ENCODE results near the gene CYTH1.

DNA sequence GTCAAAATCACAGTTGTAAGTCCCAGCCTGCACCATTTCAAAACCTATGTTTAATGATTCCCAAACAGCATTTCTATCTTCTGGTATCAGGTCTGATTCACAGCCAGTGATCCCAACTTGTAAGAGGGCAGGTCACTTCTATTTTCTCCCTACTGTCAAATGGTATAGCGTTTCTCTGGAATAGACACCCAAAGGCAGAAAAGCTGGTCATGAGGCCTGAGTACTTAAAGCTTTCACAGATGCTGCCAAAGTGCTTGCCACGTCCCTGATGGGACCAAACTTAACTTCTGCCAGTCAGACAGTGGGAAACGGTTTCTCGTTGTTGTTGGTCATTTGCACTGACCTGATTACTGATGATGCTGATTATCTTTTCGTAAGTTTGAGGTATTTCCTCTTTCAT is 43.4 kb downstream of the CYTH1 start:
- no peak for TF ChIP-seq OSR1 (CRISPR knock-in tag; IDR thresholded peaks at IDR 0.05)
- TF ChIP-seq, protein P1, sequence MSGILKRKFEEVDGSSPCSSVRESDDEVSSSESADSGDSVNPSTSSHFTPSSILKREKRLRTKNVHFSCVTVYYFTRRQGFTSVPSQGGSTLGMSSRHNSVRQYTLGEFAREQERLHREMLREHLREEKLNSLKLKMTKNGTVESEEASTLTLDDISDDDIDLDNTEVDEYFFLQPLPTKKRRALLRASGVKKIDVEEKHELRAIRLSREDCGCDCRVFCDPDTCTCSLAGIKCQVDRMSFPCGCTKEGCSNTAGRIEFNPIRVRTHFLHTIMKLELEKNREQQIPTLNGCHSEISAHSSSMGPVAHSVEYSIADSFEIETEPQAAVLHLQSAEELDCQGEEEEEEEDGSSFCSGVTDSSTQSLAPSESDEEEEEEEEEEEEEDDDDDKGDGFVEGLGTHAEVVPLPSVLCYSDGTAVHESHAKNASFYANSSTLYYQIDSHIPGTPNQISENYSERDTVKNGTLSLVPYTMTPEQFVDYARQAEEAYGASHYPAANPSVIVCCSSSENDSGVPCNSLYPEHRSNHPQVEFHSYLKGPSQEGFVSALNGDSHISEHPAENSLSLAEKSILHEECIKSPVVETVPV (CRISPR knock-in tag; IDR thresholded peaks at IDR 0.05): no peak
- TF ChIP-seq SNAI2 (CRISPR knock-in tag; IDR thresholded peaks at IDR 0.05): no peak
- no peak for TF ChIP-seq RARB (CRISPR knock-in tag; IDR thresholded peaks at IDR 0.05)
- no peak for TF ChIP-seq ZNF565 (CRISPR knock-in tag; conservative IDR thresholded peaks at IDR 0.05; ENCODE audit: low read depth)
- no peak for TF ChIP-seq ARNTL (CRISPR knock-in tag; IDR thresholded peaks at IDR 0.05; ENCODE audit: borderline replicate concordance, low read depth)
- no peak for TF ChIP-seq GLIS3 (CRISPR knock-in tag; IDR thresholded peaks at IDR 0.05)
- no peak for TF ChIP-seq ZNF70 (CRISPR knock-in tag; IDR thresholded peaks at IDR 0.05)
- TF ChIP-seq, protein P2, sequence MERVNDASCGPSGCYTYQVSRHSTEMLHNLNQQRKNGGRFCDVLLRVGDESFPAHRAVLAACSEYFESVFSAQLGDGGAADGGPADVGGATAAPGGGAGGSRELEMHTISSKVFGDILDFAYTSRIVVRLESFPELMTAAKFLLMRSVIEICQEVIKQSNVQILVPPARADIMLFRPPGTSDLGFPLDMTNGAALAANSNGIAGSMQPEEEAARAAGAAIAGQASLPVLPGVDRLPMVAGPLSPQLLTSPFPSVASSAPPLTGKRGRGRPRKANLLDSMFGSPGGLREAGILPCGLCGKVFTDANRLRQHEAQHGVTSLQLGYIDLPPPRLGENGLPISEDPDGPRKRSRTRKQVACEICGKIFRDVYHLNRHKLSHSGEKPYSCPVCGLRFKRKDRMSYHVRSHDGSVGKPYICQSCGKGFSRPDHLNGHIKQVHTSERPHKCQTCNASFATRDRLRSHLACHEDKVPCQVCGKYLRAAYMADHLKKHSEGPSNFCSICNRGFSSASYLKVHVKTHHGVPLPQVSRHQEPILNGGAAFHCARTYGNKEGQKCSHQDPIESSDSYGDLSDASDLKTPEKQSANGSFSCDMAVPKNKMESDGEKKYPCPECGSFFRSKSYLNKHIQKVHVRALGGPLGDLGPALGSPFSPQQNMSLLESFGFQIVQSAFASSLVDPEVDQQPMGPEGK (CRISPR knock-in tag; IDR thresholded peaks at IDR 0.05; ENCODE audit: borderline replicate concordance): no peak
- TF ChIP-seq CSDC2 (CRISPR knock-in tag; IDR thresholded peaks at IDR 0.05): no peak
- no peak for TF ChIP-seq ESRRG (CRISPR knock-in tag; IDR thresholded peaks at IDR 0.05)

Measured in SK-N-SH treated with all-trans-retinoic acid at 6 μM for 48 hours (cell line).